Mesodermal cell (in vitro differentiated cells): Measurements from ENCODE around the gene RLIM.

Experiments
- H3K27ac ChIP-seq: 2 replicates; pipeline ENCODE4 v1.7.0; 2013; ENCODE audit warnings: mild to moderate bottlenecking, low read depth, low read length, moderate library complexity; ENCODE audit not compliant: severe bottlenecking
- H3K36me3 ChIP-seq: 2 replicates; pipeline ENCODE4 v1.7.1; 2013; ENCODE audit warnings: mild to moderate bottlenecking, low read length, moderate library complexity; ENCODE audit not compliant: control insufficient read depth, insufficient read depth
- H3K4me1 ChIP-seq: one replicate; pipeline ENCODE4 v1.7.1; 2013; ENCODE audit warnings: mild to moderate bottlenecking, low read length; ENCODE audit not compliant: insufficient read depth, control insufficient read depth, poor library complexity, severe bottlenecking
- H3K4me3 ChIP-seq: 2 replicates; pipeline ENCODE4 v1.7.0; 2013; ENCODE audit warnings: low read length, control low read depth, mild to moderate bottlenecking; ENCODE audit not compliant: insufficient read depth, poor library complexity, severe bottlenecking; ENCODE audit errors: extremely low read depth
- H3K9me3 ChIP-seq: 2 replicates; pipeline ENCODE4 v1.7.1; 2013; ENCODE audit warnings: mild to moderate bottlenecking, low read length, moderate library complexity; ENCODE audit not compliant: control insufficient read depth
- WGBS, 2 experiments: methylation state at CpG; one replicate each; pipeline ENCODE4 v1.1.5; 2013; ENCODE audit warnings: missing lambda C conversion rate in 2 of 2; ENCODE audit not compliant: insufficient coverage in 2 of 2; 5-methylcytosine and 5-hydroxymethylcytosine counted together

RLIM gene

GRCh38 chrX:74536152-74536831 lies 78.1 kb downstream of the RLIM start:
- Histone ChIP-seq H3K4me1 (no peaks in the 10 kb centered on the region), H3K9me3 (no peaks in the 10 kb centered on the region), H3K4me3 (peak overlapping the region; percentile 38), H3K27ac (peak overlapping the region; percentile 57), H3K36me3 (no peaks in the 10 kb centered on the region)
- WGBS, 2 experiments = 0% methylated on average over 16 of the region's 48 CpGs; no CpG with 5 or more reads in 1 of the 2 experiments

- H3K9me3 ChIP-seq = no peaks in the 10 kb centered on the region
- peak overlapping the region; percentile 29 for H3K27ac ChIP-seq
- WGBS, 2 experiments = 0% methylated on average over 1 to 6 of the region's 37 CpGs
- H3K4me3 ChIP-seq = peak overlapping the region; percentile 38
- H3K4me1 ChIP-seq = no peaks in the 10 kb centered on the region
- no peaks in the 10 kb centered on the region for H3K36me3 ChIP-seq
Observed at GRCh38 chrX:74535408-74536151, 78.8 kb downstream of the RLIM start.
